Parathyroid adenoma (tissue), 2 donors: ENCODE measurements around the gene SLC44A2.

Source experiments
- H2AFZ ChIP-seq: fragments of 300-600 bp; sonication (generic); one replicate; pipeline ENCODE4 v1.7.0; 2017; ENCODE audit warnings: antibody characterized with exemption, mild to moderate bottlenecking
- H3K27ac ChIP-seq: fragments of 300-600 bp; sonication (generic); one replicate; pipeline ENCODE4 v1.7.0; 2017
- H3K27me3 ChIP-seq: fragments of 300-600 bp; sonication (generic); one replicate; pipeline ENCODE4 v1.7.0; 2017; ENCODE audit warnings: low read length; ENCODE audit not compliant: control insufficient read depth, insufficient read depth
- H3K36me3 ChIP-seq: fragments of 300-600 bp; sonication (generic); one replicate; pipeline ENCODE4 v1.7.0; 2017; ENCODE audit warnings: low read length; ENCODE audit not compliant: control insufficient read depth, insufficient read depth
- H3K4me1 ChIP-seq: fragments of 300-600 bp; sonication (generic); one replicate; pipeline ENCODE4 v1.7.0; 2017; ENCODE audit warnings: control low read depth
- H3K4me2 ChIP-seq: fragments of 300-600 bp; sonication (generic); one replicate; pipeline ENCODE4 v1.7.0; 2017; ENCODE audit warnings: low read length
- H3K4me3 ChIP-seq: fragments of 300-600 bp; sonication (generic); one replicate; pipeline ENCODE4 v1.7.0; 2017; ENCODE audit warnings: low read depth, low read length
- H3K79me2 ChIP-seq: fragments of 300-600 bp; sonication (generic); one replicate; pipeline ENCODE4 v1.7.0; 2017; ENCODE audit warnings: control low read depth
- H3K9ac ChIP-seq: fragments of 300-600 bp; sonication (generic); one replicate; pipeline ENCODE4 v1.7.0; 2017; ENCODE audit warnings: mild to moderate bottlenecking
- H3K9me3 ChIP-seq: fragments of 300-600 bp; sonication (generic); one replicate; pipeline ENCODE4 v1.7.0; 2017; ENCODE audit warnings: low read length; ENCODE audit not compliant: control insufficient read depth
- CTCF ChIP-seq: fragments of 300-600 bp; sonication (generic); IDR thresholded peaks from one replicate; pipeline ENCODE4 v1.7.0; 2017; ENCODE audit warnings: antibody characterized with exemption, mild to moderate bottlenecking
- donor health status: primary hyperparathyroidism.

SLC44A2 gene

GRCh38 chr19:10648360-10648759, 23.0 kb downstream of the SLC44A2 start:
- no peak overlapping the region for H3K9ac ChIP-seq
- H3K4me3 ChIP-seq: no peak overlapping the region
- H3K4me2 ChIP-seq: no peak overlapping the region
- H3K9me3 ChIP-seq: no peaks in the 10 kb centered on the region
- H3K79me2 ChIP-seq: no peaks in the 10 kb centered on the region
- H3K27ac ChIP-seq: no peak overlapping the region
- H3K4me1 ChIP-seq: peaks cover 7% of the 10 kb centered on the region
- TF ChIP-seq CTCF: no peak
- no peak overlapping the region for H2AFZ ChIP-seq
- H3K36me3 ChIP-seq: no peaks in the 10 kb centered on the region
- H3K27me3 ChIP-seq: no peaks in the 10 kb centered on the region

GRCh38 chr19:10651851-10652250, 26.5 kb downstream of the SLC44A2 start:
- Histone ChIP-seq H3K36me3 (no peaks in the 10 kb centered on the region), H3K27ac (no peak overlapping the region), H3K4me1 (peaks cover 7% of the 10 kb centered on the region), H3K4me3 (no peak overlapping the region), H3K9me3 (no peaks in the 10 kb centered on the region), H3K9ac (no peak overlapping the region), H3K4me2 (no peak overlapping the region), H3K79me2 (peaks cover 13% of the 10 kb centered on the region), H2AFZ (no peak overlapping the region), H3K27me3 (no peaks in the 10 kb centered on the region)
- TF ChIP-seq CTCF: no peak

GRCh38 chr19:10653482-10653731, 28.1 kb downstream of the SLC44A2 start:
- no peak for TF ChIP-seq CTCF
- peak overlapping the region; percentile 100 for H3K27ac ChIP-seq
- H3K4me1 ChIP-seq: peaks cover 7% of the 10 kb centered on the region
- H3K4me3 ChIP-seq: peak overlapping the region; percentile 83
- peak overlapping the region; percentile 87 for H3K4me2 ChIP-seq
- H3K9ac ChIP-seq: peak overlapping the region; percentile 100
- H3K79me2 ChIP-seq: peaks cover 27% of the 10 kb centered on the region
- no peaks in the 10 kb centered on the region for H3K36me3 ChIP-seq
- no peaks in the 10 kb centered on the region for H3K27me3 ChIP-seq
- H3K9me3 ChIP-seq: no peaks in the 10 kb centered on the region
- H2AFZ ChIP-seq: peak overlapping the region; percentile 98

GRCh38 chr19:10653732-10654609, 28.6 kb downstream of the SLC44A2 start, which contains the start of gene ILF3:
Gene ILF3, plus strand, starts transcription at chr19:10654346. Its CDS starts 16,260 bp downstream, at chr19:10670606.
- Histone ChIP-seq H3K4me2 (peak within 1 kb of the TSS; percentile 87), H3K4me1 (peaks cover 10% of the 10 kb centered on the region), H3K27ac (peak within 1 kb of the TSS; percentile 100), H3K36me3 (no peaks in the 10 kb centered on the region), H3K9me3 (no peaks in the 10 kb centered on the region), H3K27me3 (no peaks in the 10 kb centered on the region), H3K4me3 (peak within 1 kb of the TSS; percentile 83), H2AFZ (peak within 1 kb of the TSS; percentile 98), H3K79me2 (peaks cover 33% of the 10 kb centered on the region), H3K9ac (peak within 1 kb of the TSS; percentile 100)
- no peak for TF ChIP-seq CTCF
